K562 (cell line): Measurements from ENCODE around the gene KCNAB2.

Experiments
- ZNF146 ChIP-seq: IDR thresholded peaks from one replicate; pipeline ENCODE4 v1.6.1; 2018; ENCODE audit warnings: missing compliant biosample characterization; ENCODE audit not compliant: unreplicated experiment
- ZNF41 ChIP-seq: fragments of 250-450 bp; sonication (Bioruptor Pico); conservative IDR thresholded peaks from 2 replicates; pipeline ENCODE4 v1.4.0; 2020; ENCODE audit warnings: mild to moderate bottlenecking
- TF ChIP-seq, protein P1 (sequence below): fragments of 200-600 bp; sonication (generic); IDR thresholded peaks from one replicate; pipeline ENCODE4 v1.6.1; 2012; ENCODE audit warnings: mild to moderate bottlenecking, low read depth, low read length, inconsistent platforms
- TF ChIP-seq, protein P2 (sequence below): sonication (generic); formaldehyde crosslinking; IDR thresholded peaks from 2 replicates; pipeline ENCODE4 v1.8.1; 2023; ENCODE audit warnings: mild to moderate bottlenecking, missing genetic modification reagents
- TF ChIP-seq, protein P3 (sequence below): sonication (generic); formaldehyde crosslinking; IDR thresholded peaks from 2 replicates; pipeline ENCODE4 v1.8.0; 2022; ENCODE audit warnings: missing genetic modification reagents, mild to moderate bottlenecking, moderate library complexity, borderline replicate concordance
- TF ChIP-seq, protein P4 (sequence below): fragments of 450-650 bp; formaldehyde crosslinking; IDR thresholded peaks from 2 replicates; pipeline ENCODE4 v1.4.0; 2020; ENCODE audit warnings: mild to moderate bottlenecking, moderate library complexity

DNA sequence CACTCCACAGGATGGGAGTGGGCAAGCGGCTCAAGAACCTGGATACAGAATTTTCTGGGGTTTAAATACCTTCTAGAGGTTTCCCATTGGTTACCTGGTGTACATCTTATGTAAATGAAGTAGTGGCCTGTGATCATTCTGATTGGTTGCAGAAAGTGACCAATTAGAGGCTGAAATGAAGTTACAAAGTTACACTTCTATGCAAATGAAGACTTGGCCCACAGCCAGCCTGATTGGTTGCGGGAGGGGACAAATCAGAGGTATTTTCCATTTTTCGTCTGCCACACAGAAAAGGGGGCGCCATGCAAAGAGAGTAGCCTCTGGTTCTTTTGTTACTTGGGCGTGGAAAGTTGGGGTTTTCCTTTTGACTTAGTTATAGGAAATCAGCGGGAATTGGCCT is 8.9 kb downstream of the KCNAB2 start:
- TF ChIP-seq, protein P1, sequence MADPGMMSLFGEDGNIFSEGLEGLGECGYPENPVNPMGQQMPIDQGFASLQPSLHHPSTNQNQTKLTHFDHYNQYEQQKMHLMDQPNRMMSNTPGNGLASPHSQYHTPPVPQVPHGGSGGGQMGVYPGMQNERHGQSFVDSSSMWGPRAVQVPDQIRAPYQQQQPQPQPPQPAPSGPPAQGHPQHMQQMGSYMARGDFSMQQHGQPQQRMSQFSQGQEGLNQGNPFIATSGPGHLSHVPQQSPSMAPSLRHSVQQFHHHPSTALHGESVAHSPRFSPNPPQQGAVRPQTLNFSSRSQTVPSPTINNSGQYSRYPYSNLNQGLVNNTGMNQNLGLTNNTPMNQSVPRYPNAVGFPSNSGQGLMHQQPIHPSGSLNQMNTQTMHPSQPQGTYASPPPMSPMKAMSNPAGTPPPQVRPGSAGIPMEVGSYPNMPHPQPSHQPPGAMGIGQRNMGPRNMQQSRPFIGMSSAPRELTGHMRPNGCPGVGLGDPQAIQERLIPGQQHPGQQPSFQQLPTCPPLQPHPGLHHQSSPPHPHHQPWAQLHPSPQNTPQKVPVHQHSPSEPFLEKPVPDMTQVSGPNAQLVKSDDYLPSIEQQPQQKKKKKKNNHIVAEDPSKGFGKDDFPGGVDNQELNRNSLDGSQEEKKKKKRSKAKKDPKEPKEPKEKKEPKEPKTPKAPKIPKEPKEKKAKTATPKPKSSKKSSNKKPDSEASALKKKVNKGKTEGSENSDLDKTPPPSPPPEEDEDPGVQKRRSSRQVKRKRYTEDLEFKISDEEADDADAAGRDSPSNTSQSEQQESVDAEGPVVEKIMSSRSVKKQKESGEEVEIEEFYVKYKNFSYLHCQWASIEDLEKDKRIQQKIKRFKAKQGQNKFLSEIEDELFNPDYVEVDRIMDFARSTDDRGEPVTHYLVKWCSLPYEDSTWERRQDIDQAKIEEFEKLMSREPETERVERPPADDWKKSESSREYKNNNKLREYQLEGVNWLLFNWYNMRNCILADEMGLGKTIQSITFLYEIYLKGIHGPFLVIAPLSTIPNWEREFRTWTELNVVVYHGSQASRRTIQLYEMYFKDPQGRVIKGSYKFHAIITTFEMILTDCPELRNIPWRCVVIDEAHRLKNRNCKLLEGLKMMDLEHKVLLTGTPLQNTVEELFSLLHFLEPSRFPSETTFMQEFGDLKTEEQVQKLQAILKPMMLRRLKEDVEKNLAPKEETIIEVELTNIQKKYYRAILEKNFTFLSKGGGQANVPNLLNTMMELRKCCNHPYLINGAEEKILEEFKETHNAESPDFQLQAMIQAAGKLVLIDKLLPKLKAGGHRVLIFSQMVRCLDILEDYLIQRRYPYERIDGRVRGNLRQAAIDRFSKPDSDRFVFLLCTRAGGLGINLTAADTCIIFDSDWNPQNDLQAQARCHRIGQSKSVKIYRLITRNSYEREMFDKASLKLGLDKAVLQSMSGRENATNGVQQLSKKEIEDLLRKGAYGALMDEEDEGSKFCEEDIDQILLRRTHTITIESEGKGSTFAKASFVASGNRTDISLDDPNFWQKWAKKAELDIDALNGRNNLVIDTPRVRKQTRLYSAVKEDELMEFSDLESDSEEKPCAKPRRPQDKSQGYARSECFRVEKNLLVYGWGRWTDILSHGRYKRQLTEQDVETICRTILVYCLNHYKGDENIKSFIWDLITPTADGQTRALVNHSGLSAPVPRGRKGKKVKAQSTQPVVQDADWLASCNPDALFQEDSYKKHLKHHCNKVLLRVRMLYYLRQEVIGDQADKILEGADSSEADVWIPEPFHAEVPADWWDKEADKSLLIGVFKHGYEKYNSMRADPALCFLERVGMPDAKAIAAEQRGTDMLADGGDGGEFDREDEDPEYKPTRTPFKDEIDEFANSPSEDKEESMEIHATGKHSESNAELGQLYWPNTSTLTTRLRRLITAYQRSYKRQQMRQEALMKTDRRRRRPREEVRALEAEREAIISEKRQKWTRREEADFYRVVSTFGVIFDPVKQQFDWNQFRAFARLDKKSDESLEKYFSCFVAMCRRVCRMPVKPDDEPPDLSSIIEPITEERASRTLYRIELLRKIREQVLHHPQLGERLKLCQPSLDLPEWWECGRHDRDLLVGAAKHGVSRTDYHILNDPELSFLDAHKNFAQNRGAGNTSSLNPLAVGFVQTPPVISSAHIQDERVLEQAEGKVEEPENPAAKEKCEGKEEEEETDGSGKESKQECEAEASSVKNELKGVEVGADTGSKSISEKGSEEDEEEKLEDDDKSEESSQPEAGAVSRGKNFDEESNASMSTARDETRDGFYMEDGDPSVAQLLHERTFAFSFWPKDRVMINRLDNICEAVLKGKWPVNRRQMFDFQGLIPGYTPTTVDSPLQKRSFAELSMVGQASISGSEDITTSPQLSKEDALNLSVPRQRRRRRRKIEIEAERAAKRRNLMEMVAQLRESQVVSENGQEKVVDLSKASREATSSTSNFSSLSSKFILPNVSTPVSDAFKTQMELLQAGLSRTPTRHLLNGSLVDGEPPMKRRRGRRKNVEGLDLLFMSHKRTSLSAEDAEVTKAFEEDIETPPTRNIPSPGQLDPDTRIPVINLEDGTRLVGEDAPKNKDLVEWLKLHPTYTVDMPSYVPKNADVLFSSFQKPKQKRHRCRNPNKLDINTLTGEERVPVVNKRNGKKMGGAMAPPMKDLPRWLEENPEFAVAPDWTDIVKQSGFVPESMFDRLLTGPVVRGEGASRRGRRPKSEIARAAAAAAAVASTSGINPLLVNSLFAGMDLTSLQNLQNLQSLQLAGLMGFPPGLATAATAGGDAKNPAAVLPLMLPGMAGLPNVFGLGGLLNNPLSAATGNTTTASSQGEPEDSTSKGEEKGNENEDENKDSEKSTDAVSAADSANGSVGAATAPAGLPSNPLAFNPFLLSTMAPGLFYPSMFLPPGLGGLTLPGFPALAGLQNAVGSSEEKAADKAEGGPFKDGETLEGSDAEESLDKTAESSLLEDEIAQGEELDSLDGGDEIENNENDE, result no peak
- TF ChIP-seq ZNF146 (CRISPR knock-in tag) (no peak), ZNF41 (CRISPR knock-in tag) (no peak)
- TF ChIP-seq, protein P2, sequence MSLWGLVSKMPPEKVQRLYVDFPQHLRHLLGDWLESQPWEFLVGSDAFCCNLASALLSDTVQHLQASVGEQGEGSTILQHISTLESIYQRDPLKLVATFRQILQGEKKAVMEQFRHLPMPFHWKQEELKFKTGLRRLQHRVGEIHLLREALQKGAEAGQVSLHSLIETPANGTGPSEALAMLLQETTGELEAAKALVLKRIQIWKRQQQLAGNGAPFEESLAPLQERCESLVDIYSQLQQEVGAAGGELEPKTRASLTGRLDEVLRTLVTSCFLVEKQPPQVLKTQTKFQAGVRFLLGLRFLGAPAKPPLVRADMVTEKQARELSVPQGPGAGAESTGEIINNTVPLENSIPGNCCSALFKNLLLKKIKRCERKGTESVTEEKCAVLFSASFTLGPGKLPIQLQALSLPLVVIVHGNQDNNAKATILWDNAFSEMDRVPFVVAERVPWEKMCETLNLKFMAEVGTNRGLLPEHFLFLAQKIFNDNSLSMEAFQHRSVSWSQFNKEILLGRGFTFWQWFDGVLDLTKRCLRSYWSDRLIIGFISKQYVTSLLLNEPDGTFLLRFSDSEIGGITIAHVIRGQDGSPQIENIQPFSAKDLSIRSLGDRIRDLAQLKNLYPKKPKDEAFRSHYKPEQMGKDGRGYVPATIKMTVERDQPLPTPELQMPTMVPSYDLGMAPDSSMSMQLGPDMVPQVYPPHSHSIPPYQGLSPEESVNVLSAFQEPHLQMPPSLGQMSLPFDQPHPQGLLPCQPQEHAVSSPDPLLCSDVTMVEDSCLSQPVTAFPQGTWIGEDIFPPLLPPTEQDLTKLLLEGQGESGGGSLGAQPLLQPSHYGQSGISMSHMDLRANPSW (CRISPR knock-in tag), result no peak
- TF ChIP-seq, protein P3, sequence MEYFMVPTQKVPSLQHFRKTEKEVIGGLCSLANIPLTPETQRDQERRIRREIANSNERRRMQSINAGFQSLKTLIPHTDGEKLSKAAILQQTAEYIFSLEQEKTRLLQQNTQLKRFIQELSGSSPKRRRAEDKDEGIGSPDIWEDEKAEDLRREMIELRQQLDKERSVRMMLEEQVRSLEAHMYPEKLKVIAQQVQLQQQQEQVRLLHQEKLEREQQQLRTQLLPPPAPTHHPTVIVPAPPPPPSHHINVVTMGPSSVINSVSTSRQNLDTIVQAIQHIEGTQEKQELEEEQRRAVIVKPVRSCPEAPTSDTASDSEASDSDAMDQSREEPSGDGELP, result no peak
- TF ChIP-seq, protein P4, sequence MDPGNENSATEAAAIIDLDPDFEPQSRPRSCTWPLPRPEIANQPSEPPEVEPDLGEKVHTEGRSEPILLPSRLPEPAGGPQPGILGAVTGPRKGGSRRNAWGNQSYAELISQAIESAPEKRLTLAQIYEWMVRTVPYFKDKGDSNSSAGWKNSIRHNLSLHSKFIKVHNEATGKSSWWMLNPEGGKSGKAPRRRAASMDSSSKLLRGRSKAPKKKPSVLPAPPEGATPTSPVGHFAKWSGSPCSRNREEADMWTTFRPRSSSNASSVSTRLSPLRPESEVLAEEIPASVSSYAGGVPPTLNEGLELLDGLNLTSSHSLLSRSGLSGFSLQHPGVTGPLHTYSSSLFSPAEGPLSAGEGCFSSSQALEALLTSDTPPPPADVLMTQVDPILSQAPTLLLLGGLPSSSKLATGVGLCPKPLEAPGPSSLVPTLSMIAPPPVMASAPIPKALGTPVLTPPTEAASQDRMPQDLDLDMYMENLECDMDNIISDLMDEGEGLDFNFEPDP, result no peak
